Measurements from ENCODE around the gene OR8D1. TPM values are rescaled to one million over a fixed set of nuclear protein-coding genes. Genes with fewer than 3 reads are reported as not detected.

Gene OR8D1
- total RNA-seq, 4 donors from 2014 or later = not detected

GRCh38 chr11:124320097-124320496 lies 6.3 kb upstream of the OR8D1 start, which contains the start of gene OR8D2:
TSS of gene OR8D2 (minus strand) at chr11:124320197. CDS start at chr11:124320197, 0 bp downstream.
- 66 to 70% methylated on average over 1 of the region's 1 CpG for WGBS, 2 donors
- Histone ChIP-seq H3K27me3 (no peaks in the 10 kb centered on the region), H3K4me1 (no peaks in the 10 kb centered on the region), H3K27ac (no peak within 1 kb of the TSS), H3K4me3 (no peak within 1 kb of the TSS), H3K9me3 (no peaks in the 10 kb centered on the region), H3K36me3 (no peaks in the 10 kb centered on the region)
- TF ChIP-seq CTCF (IDR thresholded peaks at IDR 0.05) (no peak), POLR2A (IDR thresholded peaks at IDR 0.05) (no peak), EP300 (IDR thresholded peaks at IDR 0.05) (no peak)
- no peak for DNase-seq (ENCODE audit: low spot score in 2 of 2)

GRCh38 chr11:124315052-124315451 lies 1.3 kb upstream of the OR8D1 start:
- Histone ChIP-seq H3K9me3 (no peaks in the 10 kb centered on the region), H3K4me3 (no peak overlapping the region), H3K27me3 (no peaks in the 10 kb centered on the region), H3K36me3 (no peaks in the 10 kb centered on the region), H3K4me1 (no peaks in the 10 kb centered on the region), H3K27ac (no peak overlapping the region)
- WGBS, 2 donors = 66 to 68% methylated on average over 3 of the region's 3 CpGs
- TF ChIP-seq EP300 (IDR thresholded peaks at IDR 0.05) (no peak), POLR2A (IDR thresholded peaks at IDR 0.05) (no peak), CTCF (IDR thresholded peaks at IDR 0.05) (no peak)
- no peak for DNase-seq (ENCODE audit: low spot score in 2 of 2)

GRCh38 chr11:124313131-124313530 lies 618 bp downstream of the OR8D1 start:
- TF ChIP-seq EP300 (IDR thresholded peaks at IDR 0.05) = no peak
- no peak for TF ChIP-seq POLR2A (IDR thresholded peaks at IDR 0.05)
- TF ChIP-seq CTCF (IDR thresholded peaks at IDR 0.05) = no peak
- no peak overlapping the region for H3K27ac ChIP-seq
- 89 to 90% methylated on average over 4 of the region's 4 CpGs for WGBS, 2 donors
- no peak overlapping the region for H3K4me3 ChIP-seq
- no peak for DNase-seq (ENCODE audit: low spot score in 2 of 2)
- no peaks in the 10 kb centered on the region for H3K4me1 ChIP-seq
- no peaks in the 10 kb centered on the region for H3K9me3 ChIP-seq
- no peaks in the 10 kb centered on the region for H3K27me3 ChIP-seq
- H3K36me3 ChIP-seq = no peaks in the 10 kb centered on the region

GRCh38 chr11:124311670-124312069 lies 2.1 kb downstream of the OR8D1 start:
- no peak overlapping the region for H3K27ac ChIP-seq
- TF ChIP-seq CTCF (IDR thresholded peaks at IDR 0.05) (no peak), EP300 (IDR thresholded peaks at IDR 0.05) (no peak), POLR2A (IDR thresholded peaks at IDR 0.05) (no peak)
- H3K36me3 ChIP-seq = no peaks in the 10 kb centered on the region
- no peak for DNase-seq (ENCODE audit: low spot score in 2 of 2)
- H3K4me3 ChIP-seq = no peak overlapping the region
- no peaks in the 10 kb centered on the region for H3K4me1 ChIP-seq
- H3K9me3 ChIP-seq = no peaks in the 10 kb centered on the region
- no peaks in the 10 kb centered on the region for H3K27me3 ChIP-seq

- DNase-seq (ENCODE audit: low spot score in 2 of 2) = no peak
- Histone ChIP-seq H3K9me3 (no peaks in the 10 kb centered on the region), H3K4me1 (no peaks in the 10 kb centered on the region), H3K27ac (no peak overlapping the region), H3K4me3 (no peak overlapping the region), H3K27me3 (no peaks in the 10 kb centered on the region), H3K36me3 (no peaks in the 10 kb centered on the region)
- TF ChIP-seq POLR2A (IDR thresholded peaks at IDR 0.05) (no peak), EP300 (IDR thresholded peaks at IDR 0.05) (no peak), CTCF (IDR thresholded peaks at IDR 0.05) (no peak)
- 82 to 86% methylated on average over 5 of the region's 5 CpGs for WGBS, 2 donors
These were observed 2.5 kb downstream of the OR8D1 start for GRCh38 chr11:124311269-124311668.

Data from tibial nerve (tissue), 4 donors.